Stimulated activated CD4-positive, alpha-beta T cell treated with anti-CD3 and anti-CD28 coated beads, Interleukin-1b, Interleukin-23, amount 100 ng/mL, for 1 hour (primary cell): Measurements from ENCODE around the gene SHROOM4.

ENCODE experiments used
- DNase-seq, 2 donors: peaks; one replicate each; pipeline ENCODE4 v3.0.0-alpha.2; 2020; ENCODE audit warnings: low read depth in 2 of 2

Gene SHROOM4

DNA sequence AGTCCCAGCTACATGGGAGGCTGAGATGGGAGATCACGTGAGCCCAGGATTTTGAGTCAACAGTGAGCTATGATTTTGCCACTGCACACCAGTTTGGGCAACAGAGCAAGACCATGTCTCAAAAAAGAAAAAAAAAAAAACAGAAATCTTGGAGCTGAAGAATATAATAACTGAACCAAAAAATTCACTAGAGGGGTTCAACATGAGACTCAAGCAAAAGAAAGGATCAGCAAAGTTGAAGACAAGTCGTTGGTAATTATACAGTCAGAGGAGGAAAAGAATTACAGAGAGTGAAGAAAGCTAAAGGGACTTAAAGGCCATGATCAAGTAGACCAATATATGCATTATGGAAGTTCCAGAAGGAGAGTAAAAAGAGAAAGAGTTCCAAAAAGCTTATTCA is 26.9 kb downstream of the SHROOM4 start:
- no peak for DNase-seq

DNA sequence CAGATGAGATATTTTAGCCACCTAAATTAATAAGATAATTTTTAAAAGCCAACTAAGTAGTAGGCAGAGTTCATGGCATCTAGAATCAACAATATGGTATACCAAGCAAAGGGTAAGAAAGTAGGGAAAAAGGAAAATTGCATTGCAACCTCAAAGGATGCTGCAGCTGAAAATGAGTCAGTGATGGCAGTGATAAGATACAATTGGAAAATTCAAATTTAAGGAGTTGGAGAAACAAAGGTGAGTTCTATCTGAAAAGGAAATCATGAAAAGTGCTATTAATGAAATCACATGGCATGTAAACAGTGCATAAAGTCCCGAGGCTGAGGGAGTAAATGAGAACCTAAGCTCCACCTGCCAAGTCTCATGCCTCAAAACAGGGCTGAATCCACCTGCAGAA is 33.9 kb downstream of the SHROOM4 start:
- DNase-seq = no peak

DNA sequence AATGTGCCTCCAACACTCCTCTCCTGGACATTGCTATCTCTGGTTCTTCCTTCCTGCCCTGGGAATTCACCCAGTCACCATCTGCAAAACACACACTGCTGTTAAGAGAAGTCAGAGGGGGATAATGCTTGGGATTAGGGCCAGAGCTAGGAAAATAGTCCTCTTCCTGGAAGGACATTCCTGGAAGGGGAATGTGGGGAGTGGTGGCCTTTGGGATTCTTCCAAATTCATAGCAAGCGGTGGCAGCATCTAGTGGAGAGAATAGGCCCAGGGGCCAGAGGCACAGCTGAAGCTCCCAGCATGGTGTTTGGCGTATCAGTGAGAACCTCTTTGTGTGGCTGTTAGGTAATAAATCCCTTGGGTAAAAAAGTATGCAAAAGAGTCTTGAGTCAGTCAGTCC is 34.3 kb downstream of the SHROOM4 start:
- DNase-seq = no peak

DNA sequence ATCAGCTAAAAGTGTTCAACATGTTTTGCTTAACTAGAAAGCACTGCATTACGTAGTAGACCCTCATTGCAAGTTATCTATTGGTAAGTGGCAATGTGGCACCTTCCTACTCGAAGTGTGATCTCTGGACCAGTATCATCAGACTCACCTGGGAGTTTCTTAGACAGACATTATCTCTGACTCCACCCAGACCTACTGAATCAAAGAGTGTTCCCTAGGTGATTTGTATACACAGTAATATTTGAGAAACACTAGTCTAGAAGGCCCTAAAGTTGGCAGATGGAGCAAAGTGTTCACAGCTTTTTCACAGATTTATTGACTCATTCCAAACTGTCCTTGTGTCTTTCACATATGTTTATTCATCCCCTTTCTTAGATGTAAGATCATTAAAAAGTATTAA is 35.7 kb downstream of the SHROOM4 start:
- DNase-seq = no peak

DNA sequence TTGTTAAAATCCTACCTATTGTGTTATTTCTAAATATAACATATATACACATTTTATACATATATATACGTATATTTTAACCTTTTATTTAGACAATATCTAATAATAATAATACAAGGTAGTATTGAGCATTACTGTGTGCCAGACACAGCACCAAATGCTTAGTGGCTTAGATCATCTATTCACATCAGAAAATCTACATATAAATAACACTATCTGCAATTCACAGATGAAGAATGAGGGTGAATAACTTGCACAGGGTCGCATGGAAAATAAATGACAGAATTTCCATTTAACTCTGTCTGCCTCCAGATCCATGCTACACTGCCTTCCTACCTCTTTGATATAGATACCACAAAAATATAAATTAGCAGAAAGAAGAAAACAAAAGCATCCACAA is 37.7 kb downstream of the SHROOM4 start:
- no peak for DNase-seq

DNA sequence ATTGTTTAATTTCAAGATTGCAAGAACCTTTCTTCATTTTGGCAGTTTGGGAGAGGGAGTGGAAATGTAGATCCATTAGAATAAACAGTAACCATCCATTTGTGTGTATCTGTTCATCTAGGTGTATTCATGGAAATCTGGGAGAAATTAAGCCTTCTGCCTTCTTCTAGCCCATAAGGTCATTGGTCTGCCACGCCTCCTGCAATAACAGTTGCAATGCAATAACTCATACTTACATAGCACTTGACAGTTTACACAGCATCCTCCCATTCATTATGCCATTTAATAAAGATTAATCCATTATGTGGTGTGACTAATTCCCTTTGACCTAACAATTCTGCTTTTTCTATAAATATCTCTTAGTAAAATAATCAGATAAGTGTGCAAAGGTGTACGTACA is 42.6 kb downstream of the SHROOM4 start:
- DNase-seq = no peak

DNA sequence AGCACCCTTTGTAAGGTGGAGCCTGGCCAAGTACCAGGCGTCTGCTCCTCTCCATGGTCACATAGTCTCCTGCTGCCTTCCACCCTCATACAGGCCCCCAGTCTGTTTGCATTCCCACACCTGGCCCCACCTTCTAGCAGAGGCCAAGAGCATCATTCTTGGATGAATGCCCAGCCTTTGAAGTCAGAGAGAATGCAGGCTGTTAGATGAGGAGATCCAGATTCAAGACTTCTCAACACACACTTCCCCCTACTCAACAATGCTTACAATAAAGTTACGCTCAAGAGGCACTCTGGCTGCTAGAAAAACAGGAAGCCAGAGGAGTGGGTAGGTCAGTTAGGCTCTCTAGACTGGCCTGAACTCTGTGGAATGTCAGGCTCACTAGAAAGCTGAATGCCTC is 43.3 kb downstream of the SHROOM4 start:
- DNase-seq = no peak

DNA sequence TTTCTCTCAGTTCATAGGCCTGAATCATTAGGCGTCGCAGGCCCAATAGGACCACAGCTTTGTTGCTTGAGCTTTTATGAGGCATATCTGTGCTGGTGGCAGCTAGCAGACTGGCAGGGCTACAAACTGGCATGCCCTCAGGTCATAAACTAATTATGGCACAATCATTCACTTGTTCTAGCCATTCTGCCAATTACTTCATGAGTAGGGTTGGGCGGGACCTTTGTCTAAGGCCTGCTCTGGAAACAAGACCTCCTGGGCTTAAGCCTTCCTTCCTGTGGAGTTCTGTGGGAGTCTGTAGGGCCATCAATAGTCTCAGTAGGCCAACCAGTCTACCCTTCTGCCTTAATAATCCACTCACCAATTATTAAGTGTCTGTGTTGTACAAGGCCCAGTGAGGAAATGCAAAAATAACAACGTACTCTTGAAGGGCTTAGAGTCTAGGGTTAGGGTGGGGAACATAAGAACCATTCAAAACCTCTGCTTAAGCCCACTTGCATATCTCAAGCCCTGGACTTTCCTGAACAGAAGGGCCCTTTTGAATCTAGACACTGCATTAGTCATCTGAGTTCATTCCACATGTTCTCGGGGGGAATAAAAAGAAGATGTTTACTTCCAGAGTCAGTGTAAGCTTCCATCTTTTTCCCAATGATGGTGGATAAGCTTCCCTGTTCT is 44.5 kb downstream of the SHROOM4 start:
- no peak for DNase-seq

DNA sequence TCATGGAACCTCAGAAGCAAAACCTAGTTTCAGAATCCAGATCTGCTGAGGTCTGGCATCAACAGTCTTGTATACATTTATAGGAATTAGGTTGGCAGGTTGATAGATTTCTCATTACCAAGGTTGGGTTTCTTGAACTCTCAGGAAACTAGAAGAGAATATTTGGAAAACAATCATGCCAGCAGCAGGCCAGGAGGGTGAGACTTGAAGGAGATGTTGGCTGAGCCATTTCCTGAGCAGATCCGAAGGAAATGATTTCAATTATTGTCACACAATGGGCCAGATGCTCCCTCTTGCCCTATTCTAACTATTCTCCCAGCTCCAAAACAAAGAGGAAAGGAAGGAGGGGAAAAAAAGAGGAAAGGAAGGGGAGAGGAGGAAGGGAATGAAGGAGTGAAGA is 45.2 kb downstream of the SHROOM4 start:
- DNase-seq = no peak

DNA sequence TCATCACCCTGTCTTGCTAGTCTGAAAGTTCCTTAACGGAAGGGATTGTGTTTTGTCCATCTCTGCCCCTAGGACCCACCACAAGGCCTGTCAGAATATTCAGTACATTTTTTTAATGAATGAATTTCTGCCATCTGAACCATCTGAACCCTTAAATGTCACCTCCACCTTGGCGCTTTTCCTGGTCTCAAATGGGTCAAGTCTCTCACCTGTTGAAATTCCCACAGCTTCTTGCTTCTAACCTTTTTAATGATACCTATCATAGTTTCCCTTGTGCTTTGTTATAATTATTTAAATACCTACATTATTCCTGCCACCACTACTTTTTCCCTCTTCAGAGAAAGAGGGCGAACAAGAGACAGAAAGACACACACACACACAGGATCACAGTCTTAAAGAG is 48.0 kb downstream of the SHROOM4 start:
- no peak for DNase-seq

DNA sequence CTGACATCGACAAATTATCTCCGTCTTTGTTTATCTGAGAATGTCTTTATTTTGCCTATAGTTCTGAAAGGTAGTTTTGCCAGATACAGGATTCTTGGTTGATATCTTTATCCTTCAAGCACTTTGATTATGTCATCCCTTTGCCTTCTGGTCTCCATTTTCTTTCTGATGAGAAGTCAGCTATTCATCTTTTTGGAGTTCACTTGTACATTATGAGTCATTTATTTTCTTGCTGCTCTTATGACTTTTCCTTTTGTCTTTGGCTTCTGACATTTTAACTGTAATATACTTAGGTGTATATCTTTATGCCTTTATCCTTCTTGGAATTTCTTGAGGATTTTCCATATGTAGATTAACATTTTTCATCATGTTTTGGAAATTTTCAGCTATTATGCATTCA is 51.4 kb downstream of the SHROOM4 start:
- DNase-seq = no peak

DNA sequence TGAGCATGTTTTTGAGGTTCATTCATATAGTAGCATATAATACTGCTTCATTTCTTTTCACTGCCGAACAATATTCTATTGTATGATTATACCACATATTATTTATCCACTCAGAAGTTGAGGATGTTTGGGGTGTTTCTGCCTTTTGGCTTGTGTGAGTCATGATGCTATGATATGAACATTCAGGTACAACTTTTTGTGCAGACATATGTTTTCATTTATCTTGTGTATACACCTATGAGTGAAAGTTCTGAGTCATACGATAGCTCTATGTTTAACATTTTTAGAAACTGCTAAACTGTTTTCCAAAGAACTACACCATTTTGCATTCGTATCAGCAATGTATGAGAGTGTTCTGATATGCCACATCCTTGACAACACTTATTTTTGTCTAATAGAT is 57.7 kb downstream of the SHROOM4 start:
- no peak for DNase-seq

DNA sequence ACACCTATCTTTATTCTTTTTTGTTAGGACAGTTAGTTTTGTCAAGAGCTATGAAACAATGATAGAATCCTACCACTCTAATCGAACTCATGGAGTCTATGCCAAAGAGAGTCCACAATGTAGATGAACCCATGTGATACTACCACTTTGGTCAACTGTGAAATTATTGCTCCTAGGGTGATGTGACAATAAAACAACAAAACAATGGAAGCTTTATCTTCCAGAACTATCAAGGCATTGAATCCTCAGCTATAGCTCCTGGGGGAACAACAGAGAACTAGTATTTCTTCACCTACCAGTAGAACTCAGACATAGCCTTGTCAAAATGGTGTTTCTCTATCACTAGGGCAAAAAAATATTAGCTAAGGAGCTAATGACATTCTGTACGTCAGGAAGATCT is 62.9 kb downstream of the SHROOM4 start:
- DNase-seq = no peak

DNA sequence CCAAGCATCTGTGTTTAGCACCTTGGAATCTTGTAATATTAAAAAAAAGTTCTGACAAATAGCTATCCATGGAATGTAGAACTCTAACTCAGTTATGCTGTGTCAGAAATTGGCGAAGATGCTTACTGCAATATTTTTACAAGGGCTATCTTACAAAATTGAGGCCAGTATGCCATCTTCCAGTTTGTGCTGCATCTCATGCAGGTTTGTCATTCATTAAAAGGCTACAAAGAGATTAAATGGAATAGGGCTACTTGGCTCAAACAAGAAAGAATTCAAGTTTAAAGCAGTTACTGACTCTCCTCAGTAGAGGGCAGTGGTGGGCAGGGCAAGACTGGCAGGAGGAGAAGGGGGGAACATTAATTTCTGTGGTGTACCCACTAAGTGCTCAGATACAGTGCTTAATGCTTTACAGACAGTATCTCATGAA is 66.5 kb downstream of the SHROOM4 start:
- DNase-seq = no peak

DNA sequence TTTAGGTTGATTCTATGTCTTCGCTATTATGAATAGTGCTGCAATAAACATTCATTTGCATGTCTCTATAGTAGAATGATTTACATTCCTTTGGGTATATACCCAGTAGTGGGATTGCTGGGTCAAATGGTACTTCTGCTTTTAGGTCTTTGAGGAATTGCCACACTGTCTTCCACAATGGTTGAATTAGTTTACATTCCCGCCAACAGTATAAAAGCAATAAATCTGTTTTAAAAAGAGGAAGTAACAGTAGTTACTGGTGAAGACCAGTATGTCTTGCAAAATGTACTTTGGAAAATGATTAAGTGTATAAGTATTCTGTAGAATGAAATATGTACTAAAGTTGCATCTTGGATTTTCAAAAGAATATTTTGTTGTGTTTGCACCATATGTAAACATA is 77.3 kb downstream of the SHROOM4 start:
- no peak for DNase-seq

DNA sequence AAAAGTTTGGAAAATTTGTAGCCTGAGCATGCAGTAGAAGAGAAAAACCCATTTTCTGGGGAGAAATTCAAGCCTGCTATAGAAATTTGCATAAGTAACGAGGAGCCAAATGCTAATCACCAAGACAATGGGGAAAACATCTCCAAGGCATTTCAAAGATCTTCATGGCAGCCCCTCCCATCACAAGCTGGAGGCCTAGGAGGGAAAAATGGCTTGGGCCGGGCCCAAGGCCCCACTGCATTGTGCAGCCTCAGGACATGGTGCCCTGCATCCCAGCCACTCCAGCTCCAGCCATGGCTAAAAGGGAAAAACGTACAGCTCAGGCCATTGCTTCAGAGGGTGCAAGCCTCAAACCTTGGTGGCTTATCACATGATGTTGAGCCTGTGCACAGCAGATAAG is 87.7 kb downstream of the SHROOM4 start:
- no peak for DNase-seq

DNA sequence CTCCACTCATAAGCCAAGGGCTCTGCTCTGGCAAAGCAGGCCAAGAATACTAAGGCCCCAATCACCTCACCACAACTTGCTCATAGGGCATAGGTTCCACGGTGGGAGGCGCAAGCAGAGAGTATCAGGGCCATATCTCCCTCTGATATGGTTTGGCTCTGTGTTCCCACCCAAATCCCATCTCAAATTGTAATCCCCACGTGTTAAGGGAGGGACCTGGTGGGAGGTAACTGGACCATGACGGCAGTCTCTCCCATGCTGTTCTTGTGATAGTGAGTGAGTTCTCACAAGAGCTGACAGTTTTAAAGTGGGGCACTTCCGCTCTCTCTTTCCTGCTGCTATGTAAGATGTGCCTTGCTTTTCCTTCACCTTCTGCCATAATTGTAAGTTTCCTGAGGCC is 88.7 kb downstream of the SHROOM4 start:
- no peak for DNase-seq

DNA sequence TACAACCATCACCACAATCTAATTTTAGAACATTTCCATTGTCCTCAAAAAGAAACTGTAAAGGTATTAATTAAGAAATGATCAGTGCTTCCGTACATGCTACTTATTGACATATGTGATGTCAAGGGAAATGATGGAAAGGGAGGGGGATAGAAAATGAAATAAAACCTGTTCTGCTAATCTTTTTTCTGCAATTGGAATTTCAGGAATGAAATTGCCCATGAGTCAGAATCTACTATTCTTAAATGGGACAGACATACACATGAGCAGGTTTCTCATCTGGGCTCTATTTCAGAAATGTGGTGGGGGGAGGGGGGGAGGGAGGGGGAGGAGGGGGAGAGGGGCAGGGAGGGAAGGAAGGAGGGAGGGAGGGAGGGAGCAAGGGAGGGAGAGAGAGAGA is 91.0 kb downstream of the SHROOM4 start:
- no peak for DNase-seq

DNA sequence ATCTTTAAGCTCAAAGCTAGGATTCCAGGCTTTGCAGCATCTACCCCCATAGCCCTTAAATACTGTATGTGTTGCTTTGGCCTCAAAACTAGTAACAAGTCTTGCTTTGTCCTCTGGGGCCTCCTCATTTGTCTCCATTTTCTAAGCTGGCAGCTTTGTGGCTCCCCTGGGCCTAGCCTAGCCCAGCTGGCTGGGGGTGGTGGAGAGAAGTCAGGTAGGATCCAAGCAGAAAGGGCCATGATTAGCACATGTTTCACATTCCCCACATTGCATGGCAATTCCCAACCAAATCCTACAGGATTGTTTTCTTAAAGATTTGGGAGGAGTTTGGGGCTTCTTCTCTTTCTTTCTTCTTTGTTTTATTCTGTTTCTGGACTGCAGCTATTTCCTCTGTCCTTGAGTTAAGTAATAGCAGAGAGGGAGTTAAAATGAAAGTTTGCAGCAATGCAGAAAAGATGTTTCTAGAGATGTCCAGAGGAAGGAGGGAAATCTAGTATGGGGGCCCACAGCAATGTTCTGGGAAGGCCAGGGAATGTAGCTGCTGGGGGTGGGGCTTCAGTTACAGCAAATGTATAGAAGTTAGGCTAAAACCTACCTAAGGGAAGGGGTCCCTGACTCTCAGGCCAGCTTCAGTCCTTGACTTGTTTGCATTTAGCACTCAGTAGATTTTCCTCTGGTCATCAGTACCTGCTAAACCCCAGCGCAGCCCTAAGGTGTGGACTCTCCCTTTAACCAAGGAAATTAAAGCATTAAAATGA is 92.1 kb downstream of the SHROOM4 start:
- no peak for DNase-seq

DNA sequence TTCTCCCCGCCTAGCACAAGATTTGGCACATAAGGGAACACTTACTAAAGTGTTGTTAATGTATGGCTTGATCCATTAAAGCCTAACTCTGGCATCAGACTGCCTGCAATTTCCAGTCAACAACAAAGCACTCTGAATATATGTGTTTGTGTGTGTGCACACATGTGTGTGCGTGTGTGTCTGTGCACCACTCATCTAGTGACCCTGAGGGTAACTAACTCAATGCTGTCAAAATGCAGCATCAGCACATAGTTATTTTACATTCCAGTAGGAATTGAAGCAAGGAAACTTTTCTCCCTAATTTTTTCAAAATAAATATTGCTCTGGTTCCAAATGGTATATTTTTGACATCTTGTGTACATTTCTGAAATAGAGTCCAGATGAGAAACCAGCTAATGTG is 94.4 kb downstream of the SHROOM4 start:
- DNase-seq = no peak

DNA sequence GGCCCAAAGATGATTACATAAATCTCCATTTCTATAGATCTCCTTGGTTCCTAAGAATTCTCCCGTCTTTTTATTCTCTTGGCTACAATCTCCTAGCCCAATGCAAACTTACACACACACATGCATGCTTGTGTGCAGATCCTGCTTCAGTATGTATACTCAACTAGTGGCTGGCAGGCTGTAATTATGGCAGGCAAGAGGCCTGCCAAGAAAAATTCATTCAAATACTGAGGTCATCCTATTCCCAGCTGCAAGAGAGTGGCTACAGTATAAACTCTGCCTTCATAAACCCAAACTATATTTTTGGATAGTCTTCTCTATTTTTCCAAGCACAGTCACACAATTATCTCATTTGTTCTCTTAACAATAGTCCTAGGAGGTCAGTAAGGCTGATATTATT is 95.2 kb downstream of the SHROOM4 start:
- no peak for DNase-seq

DNA sequence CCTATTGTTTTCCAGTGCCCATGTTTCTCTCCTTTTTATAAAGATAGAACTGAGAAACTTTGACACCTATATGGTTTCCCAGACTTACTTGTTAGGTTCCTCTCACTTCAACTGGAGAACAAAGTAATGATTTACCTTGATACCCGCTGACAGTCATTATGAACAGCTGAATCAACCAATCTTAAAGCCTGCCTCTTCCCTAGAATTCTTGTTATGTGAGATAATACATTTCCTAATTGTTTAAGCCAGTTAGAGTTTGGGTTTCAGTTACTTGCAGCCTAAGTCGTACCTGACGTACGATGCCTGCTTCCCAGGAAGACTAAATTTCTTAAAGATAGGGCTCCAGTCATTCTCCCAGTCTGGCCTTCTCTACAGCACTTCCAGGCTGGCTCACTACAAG is 97.3 kb downstream of the SHROOM4 start:
- DNase-seq = no peak

DNA sequence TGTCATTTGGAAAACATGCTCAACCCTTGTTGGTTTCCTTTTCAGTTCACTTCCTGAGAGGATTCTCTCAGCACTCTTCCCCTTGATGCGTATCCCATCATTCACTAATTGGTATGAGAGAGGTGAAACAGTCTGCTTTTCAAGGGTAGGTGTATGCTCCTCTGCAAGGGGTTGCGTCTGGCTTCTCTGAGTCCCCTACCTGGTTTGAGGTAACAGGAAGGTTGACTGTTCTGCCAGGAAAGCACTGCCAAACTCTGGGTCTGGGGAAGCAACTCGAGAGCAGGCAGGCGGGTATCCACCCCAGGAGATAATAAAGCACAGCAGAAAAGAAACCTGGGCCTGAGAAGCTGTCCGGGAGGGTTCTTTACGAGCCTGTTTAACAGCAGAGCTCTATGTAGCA is 101.2 kb downstream of the SHROOM4 start:
- no peak for DNase-seq

DNA sequence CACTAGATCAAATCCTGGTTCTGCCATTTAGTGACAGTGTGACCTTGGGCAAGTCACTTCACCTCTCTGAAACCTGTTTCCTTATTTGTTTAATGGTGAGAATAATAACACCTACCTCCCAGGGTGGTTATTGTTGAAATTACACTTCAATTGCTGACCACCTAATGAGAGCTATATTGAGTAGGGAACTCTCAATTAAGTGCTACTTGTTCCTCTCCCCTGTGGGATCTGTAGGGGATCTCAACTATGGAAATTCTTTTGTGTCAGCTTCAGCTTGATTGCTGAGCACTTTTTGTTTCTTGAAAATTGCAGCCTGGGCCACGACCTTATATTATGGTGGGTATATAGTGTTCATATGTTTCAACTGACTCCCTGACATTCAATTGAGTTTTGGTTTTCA is 102.1 kb downstream of the SHROOM4 start:
- no peak for DNase-seq
